Uterus (tissue), 4 donors: ENCODE measurements around the gene NUTF2. TPM values are rescaled to one million over a fixed set of nuclear protein-coding genes. Genes with fewer than 3 reads are reported as not detected.

Source experiments
- DNase-seq, 2 donors: peaks; one replicate each; pipeline ENCODE4 v3.0.0-alpha.2; 2019 to 2020
- H3K27ac ChIP-seq, 2 donors: fragments of 200-600 bp; sonication (generic); 1 replicate in 1 of 2; 2 replicates in 1 of 2; pipeline ENCODE4 v1.5.1; 2016 to 2018
- H3K27me3 ChIP-seq, 2 donors: fragments of 200-600 bp; sonication (generic); one replicate each; pipeline ENCODE4 v1.5.1; 2018 to 2019; ENCODE audit warnings: control low read depth in 1 of 2
- H3K36me3 ChIP-seq, 2 donors: fragments of 200-600 bp; sonication (generic); one replicate each; pipeline ENCODE4 v1.5.1; 2019; ENCODE audit warnings: control low read depth in 1 of 2
- H3K4me1 ChIP-seq, 2 donors: fragments of 200-600 bp; sonication (generic); one replicate each; pipeline ENCODE4 v1.5.1; 2018 to 2019; ENCODE audit warnings: control low read depth in 1 of 2
- H3K4me3 ChIP-seq, 2 donors: fragments of 200-600 bp; sonication (generic); 1 replicate in 1 of 2; 2 replicates in 1 of 2; pipeline ENCODE4 v1.5.1; 2018 to 2019; ENCODE audit warnings: mild to moderate bottlenecking in 1 of 2
- H3K9me3 ChIP-seq, 2 donors: fragments of 200-600 bp; sonication (generic); one replicate each; pipeline ENCODE4 v1.5.1; 2019; ENCODE audit warnings: control low read depth in 1 of 2
- CTCF ChIP-seq, 4 experiments: fragments of 200-600 bp in 2 of 4; fragments of 450-650 bp in 2 of 4; sonication (generic) in 2 of 4; IDR thresholded peaks; one replicate each; pipeline ENCODE4 v1.5.1; 2016 to 2019; ENCODE audit warnings: antibody characterized with exemption in 4 of 4, mild to moderate bottlenecking in 2 of 4, moderate library complexity in 1 of 4
- POLR2A ChIP-seq, 2 donors: fragments of 450-650 bp; IDR thresholded peaks; one replicate each; pipeline ENCODE4 v1.6.1; 2016; ENCODE audit warnings: antibody characterized with exemption in 2 of 2, mild to moderate bottlenecking in 1 of 2, moderate library complexity in 1 of 2
- intact Hi-C: fragments of 100-400 bp; cut with DNase I; formaldehyde crosslinking; loops from one replicate; pipeline ENCODE4 v1.15.1; 2023; ENCODE audit warnings: low total_unique reads
- total RNA-seq, 4 donors: library from RNA; depleted of rRNA in 3 of 4; stranded (reverse); fragments of >200 nt in 3 of 4; gene quantifications; one replicate each; pipeline versions ENCODE4 v1.1.0 to v1.2.4, GENCODE V29; 2014 to 2023
- donor health status: DM: yes; HTN: yes; CAD: no.

Gene NUTF2
- total RNA-seq, 4 donors from 2014 or later, result 43.8 to 76.1 (median 65.4) TPM

- DNase-seq, result no peak
These were observed 45.6 kb downstream of the NUTF2 start for GRCh38 chr16:67892375-67892774.

GRCh38 chr16:67892899-67893742 lies 46.4 kb downstream of the NUTF2 start, which contains the start of gene PSKH1:
PSKH1 (plus strand) TSS chr16:67893254; CDS start chr16:67908750, 15,496 bp downstream.
- DNase-seq, result peak; percentile 96 to 97
- H3K9me3 ChIP-seq, result no peaks in the 10 kb centered on the region
- H3K27me3 ChIP-seq, result no peaks in the 10 kb centered on the region
- intact Hi-C loops, result no loop called here
- TF ChIP-seq POLR2A (IDR thresholded peaks at IDR 0.05) (peak; percentile 74 to 93), CTCF (IDR thresholded peaks at IDR 0.05) (peak in 2 of 4 experiments; percentile 2 to 19)
- H3K4me1 ChIP-seq, result peaks cover 0 to 11% of the 10 kb centered on the region in 2 donors
- no peaks in the 10 kb centered on the region for H3K36me3 ChIP-seq
- H3K4me3 ChIP-seq, result peak within 1 kb of the TSS; percentile 93 to 94
- H3K27ac ChIP-seq, result peak within 1 kb of the TSS; percentile 88 to 94

More at GRCh38 chr16:67892375-67892774, 45.6 kb downstream of the NUTF2 start:
- TF ChIP-seq POLR2A (IDR thresholded peaks at IDR 0.05) (no peak), CTCF (IDR thresholded peaks at IDR 0.05) (no peak)
- intact Hi-C loops, result no loop called here
- no peaks in the 10 kb centered on the region for H3K27me3 ChIP-seq
- peaks cover 0 to 11% of the 10 kb centered on the region in 2 donors for H3K4me1 ChIP-seq
- H3K36me3 ChIP-seq, result no peaks in the 10 kb centered on the region
- peak overlapping the region; percentile 77 to 88 for H3K27ac ChIP-seq
- peak overlapping the region; percentile 93 to 94 for H3K4me3 ChIP-seq
- no peaks in the 10 kb centered on the region for H3K9me3 ChIP-seq

GRCh38 chr16:67893743-67894399 lies 47.1 kb downstream of the NUTF2 start:
- Histone ChIP-seq H3K27me3 (no peaks in the 10 kb centered on the region), H3K27ac (peak overlapping the region; percentile 88 to 94), H3K4me1 (peaks cover 0 to 11% of the 10 kb centered on the region in 2 donors), H3K9me3 (no peaks in the 10 kb centered on the region), H3K4me3 (peak overlapping the region; percentile 93 to 94), H3K36me3 (no peaks in the 10 kb centered on the region)
- no peak for TF ChIP-seq CTCF (IDR thresholded peaks at IDR 0.05)
- TF ChIP-seq POLR2A (IDR thresholded peaks at IDR 0.05), result no peak
- no peak for DNase-seq
- intact Hi-C loops, result no loop called here

- no peaks in the 10 kb centered on the region for H3K9me3 ChIP-seq
- DNase-seq, result no peak
- TF ChIP-seq POLR2A (IDR thresholded peaks at IDR 0.05) (no peak), CTCF (IDR thresholded peaks at IDR 0.05) (no peak)
- intact Hi-C loops, result no loop called here
- H3K27ac ChIP-seq, result no peak overlapping the region
- no peak overlapping the region for H3K4me3 ChIP-seq
- peaks cover 0 to 11% of the 10 kb centered on the region in 2 donors for H3K4me1 ChIP-seq
- no peaks in the 10 kb centered on the region for H3K27me3 ChIP-seq
- no peaks in the 10 kb centered on the region for H3K36me3 ChIP-seq
These were observed 50.5 kb downstream of the NUTF2 start for GRCh38 chr16:67897231-67897630.

GRCh38 chr16:67901734-67902133 lies 55.0 kb downstream of the NUTF2 start:
- no peak overlapping the region for H3K4me3 ChIP-seq
- DNase-seq, result no peak

More at GRCh38 chr16:67901734-67902133, 55.0 kb downstream of the NUTF2 start:
- H3K4me1 ChIP-seq, result no peaks in the 10 kb centered on the region
- H3K27me3 ChIP-seq, result no peaks in the 10 kb centered on the region
- no peaks in the 10 kb centered on the region for H3K9me3 ChIP-seq
- intact Hi-C loops, result no loop called here
- no peaks in the 10 kb centered on the region for H3K36me3 ChIP-seq
- TF ChIP-seq POLR2A (IDR thresholded peaks at IDR 0.05) (no peak), CTCF (IDR thresholded peaks at IDR 0.05) (no peak)
- H3K27ac ChIP-seq, result no peak overlapping the region
